Measurements from ENCODE around the gene TRIP10.
"Not testable (repeated sequence)": the region's sequence is repeated elsewhere in the genome, so short reads cannot be mapped to it uniquely, and the experiment has no call there.

TRIP10 gene

GRCh38 chr19:6771648-6772027 is 32.2 kb downstream of the TRIP10 start:
- DNase-seq: not testable (repeated sequence)

- DNase-seq: no peak
Measured at GRCh38 chr19:6772028-6772865, 32.8 kb downstream of the TRIP10 start, which contains the start of gene VAV1. Gene VAV1 (plus strand): TSS chr19:6772708. CDS start chr19:6772808, 100 bp downstream.

GRCh38 chr19:6772866-6773322 is 33.4 kb downstream of the TRIP10 start:
- DNase-seq: no peak

- DNase-seq: no peak
Measured at GRCh38 chr19:6773323-6773931, 33.9 kb downstream of the TRIP10 start.

- DNase-seq: no peak
Measured at GRCh38 chr19:6774821-6775707, 35.6 kb downstream of the TRIP10 start.

GRCh38 chr19:6776045-6776444 is 36.6 kb downstream of the TRIP10 start:
- DNase-seq: not testable (repeated sequence)

- DNase-seq: no peak
Measured at GRCh38 chr19:6776999-6777398, 37.5 kb downstream of the TRIP10 start.

- DNase-seq: no peak
Measured at GRCh38 chr19:6777434-6777833, 38.0 kb downstream of the TRIP10 start.

GRCh38 chr19:6778386-6778785 is 38.9 kb downstream of the TRIP10 start:
- DNase-seq: no peak

GRCh38 chr19:6779206-6779605 is 39.7 kb downstream of the TRIP10 start:
- no peak for DNase-seq

GRCh38 chr19:6787393-6787792 is 47.9 kb downstream of the TRIP10 start:
- no peak for DNase-seq

- no peak for DNase-seq
Measured at GRCh38 chr19:6788896-6789295, 49.4 kb downstream of the TRIP10 start.

- DNase-seq: no peak
Measured at GRCh38 chr19:6790194-6791128, 51.0 kb downstream of the TRIP10 start.

GRCh38 chr19:6791237-6791636 is 51.8 kb downstream of the TRIP10 start:
- no peak for DNase-seq

GRCh38 chr19:6793411-6793810 is 53.9 kb downstream of the TRIP10 start:
- DNase-seq: no peak

- DNase-seq: no peak
Measured at GRCh38 chr19:6793973-6794372, 54.5 kb downstream of the TRIP10 start.

- DNase-seq: no peak
Measured at GRCh38 chr19:6794686-6795431, 55.4 kb downstream of the TRIP10 start.

GRCh38 chr19:6796278-6796677 is 56.8 kb downstream of the TRIP10 start:
- no peak for DNase-seq

GRCh38 chr19:6797646-6798045 is 58.2 kb downstream of the TRIP10 start:
- no peak for DNase-seq

GRCh38 chr19:6800160-6800790 is 60.8 kb downstream of the TRIP10 start:
- DNase-seq: not testable (repeated sequence)

- DNase-seq: peak; percentile 16
Measured at GRCh38 chr19:6800991-6801484, 61.6 kb downstream of the TRIP10 start.

Data from kidney glomerular epithelial cell (primary cell).